RWPE1 (cell line): ENCODE data around the gene EPS8.

ENCODE experiments used
- CTCF ChIA-PET: fragments of 350-600 bp; sonication (Branson Sonifier 250); formaldehyde crosslinking; extraction: SDS; loops from one replicate; lab custom pipeline; 2021; lab: Yijun Ruan, JAX
- POLR2A ChIA-PET: fragments of 400-600 bp; formaldehyde crosslinking; extraction: SDS; loops from one replicate; lab custom pipeline; 2020; ENCODE audit warnings: antibody characterized with exemption; ENCODE audit not compliant: low non-redundant PET; lab: Yijun Ruan, JAX
- DNase-seq: peaks from one replicate; pipeline ENCODE4 v3.0.0; 2012; ENCODE audit warnings: low spot score
- H3K27ac ChIP-seq: fragments of 450-650 bp; 2 replicates; pipeline ENCODE4 v1.5.1; 2017
- TF ChIP-seq, protein P1 (sequence below): fragments of 450-650 bp; conservative IDR thresholded peaks from 2 replicates; pipeline ENCODE4 v1.5.1; 2017; ENCODE audit warnings: low read depth, mild to moderate bottlenecking

EPS8 gene

DNA sequence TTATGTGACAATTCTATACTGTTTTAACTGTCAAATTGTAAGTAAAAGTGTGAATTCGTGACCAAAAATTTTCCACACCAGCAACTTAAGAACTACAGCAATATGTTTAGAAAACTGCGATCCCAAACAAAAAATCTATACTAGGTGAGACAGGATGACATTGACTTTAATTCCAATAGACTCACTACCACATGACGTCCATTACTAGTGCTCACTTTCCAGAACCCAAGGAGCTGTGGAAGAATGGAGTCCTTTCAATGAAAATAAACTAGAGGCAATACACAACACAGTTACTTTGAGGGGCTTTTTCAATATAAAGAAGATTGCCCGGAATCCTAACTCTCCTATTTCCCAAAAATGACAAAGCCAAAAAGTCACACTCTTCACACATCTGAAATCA, 1.4 kb downstream of the EPS8 start:
- ChIA-PET POLR2A (no interaction called here), CTCF (interaction anchor here (1.6 kb wide), 1 partner anchor 15 kb away, joined by 4 read pairs; no protein-coding TSS in a partner anchor)
- no peak for DNase-seq
- no peak overlapping the region for H3K27ac ChIP-seq
- TF ChIP-seq, protein P1, sequence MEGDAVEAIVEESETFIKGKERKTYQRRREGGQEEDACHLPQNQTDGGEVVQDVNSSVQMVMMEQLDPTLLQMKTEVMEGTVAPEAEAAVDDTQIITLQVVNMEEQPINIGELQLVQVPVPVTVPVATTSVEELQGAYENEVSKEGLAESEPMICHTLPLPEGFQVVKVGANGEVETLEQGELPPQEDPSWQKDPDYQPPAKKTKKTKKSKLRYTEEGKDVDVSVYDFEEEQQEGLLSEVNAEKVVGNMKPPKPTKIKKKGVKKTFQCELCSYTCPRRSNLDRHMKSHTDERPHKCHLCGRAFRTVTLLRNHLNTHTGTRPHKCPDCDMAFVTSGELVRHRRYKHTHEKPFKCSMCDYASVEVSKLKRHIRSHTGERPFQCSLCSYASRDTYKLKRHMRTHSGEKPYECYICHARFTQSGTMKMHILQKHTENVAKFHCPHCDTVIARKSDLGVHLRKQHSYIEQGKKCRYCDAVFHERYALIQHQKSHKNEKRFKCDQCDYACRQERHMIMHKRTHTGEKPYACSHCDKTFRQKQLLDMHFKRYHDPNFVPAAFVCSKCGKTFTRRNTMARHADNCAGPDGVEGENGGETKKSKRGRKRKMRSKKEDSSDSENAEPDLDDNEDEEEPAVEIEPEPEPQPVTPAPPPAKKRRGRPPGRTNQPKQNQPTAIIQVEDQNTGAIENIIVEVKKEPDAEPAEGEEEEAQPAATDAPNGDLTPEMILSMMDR, result no peak

DNA sequence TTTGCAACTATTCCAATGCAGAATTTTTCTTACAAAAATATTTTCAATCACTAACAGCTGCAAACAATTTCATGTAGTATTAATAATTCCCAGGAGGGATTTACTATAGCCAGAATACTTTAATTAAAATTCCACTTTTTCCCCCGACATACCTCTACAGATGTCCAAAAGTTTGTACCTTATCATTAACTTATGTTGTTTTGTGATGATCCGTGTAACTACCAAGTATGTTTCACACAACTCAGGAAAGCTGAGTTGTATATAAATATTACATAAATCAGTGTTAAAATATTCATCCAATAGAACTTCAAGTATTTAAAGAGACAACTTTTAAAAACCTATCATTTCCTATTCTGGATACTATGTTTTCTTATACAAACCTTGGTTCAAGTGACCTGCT, 2.4 kb downstream of the EPS8 start:
- POLR2A ChIA-PET, result no interaction called here
- H3K27ac ChIP-seq, result no peak overlapping the region
- no peak for DNase-seq
- CTCF ChIA-PET, result interaction anchor here (1.1 kb wide), 1 partner anchor 46 kb away, joined by 3 read pairs; no protein-coding TSS in a partner anchor
- TF ChIP-seq, protein P1, result no peak

DNA sequence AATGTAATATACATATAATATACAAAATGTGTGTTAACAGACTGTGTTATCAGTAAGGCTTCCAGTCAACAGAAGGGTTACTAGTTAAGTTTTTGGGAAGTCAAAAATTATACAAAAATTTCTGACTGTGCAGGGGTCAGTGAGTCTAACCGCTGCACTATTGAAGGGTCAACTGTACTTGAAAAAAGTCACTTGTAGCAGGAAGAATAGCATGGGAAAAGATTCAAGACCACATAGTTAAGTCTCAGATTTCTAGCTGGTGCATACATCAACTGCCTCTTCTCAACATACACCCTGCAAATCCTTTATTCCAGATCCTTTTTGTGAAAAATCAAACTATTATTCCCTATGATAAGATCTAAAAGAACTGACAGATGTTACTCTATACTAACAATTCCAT, 5.9 kb downstream of the EPS8 start:
- H3K27ac ChIP-seq, result no peak overlapping the region
- POLR2A ChIA-PET, result no interaction called here
- TF ChIP-seq, protein P1, result no peak
- CTCF ChIA-PET, result no interaction called here
- DNase-seq, result no peak

DNA sequence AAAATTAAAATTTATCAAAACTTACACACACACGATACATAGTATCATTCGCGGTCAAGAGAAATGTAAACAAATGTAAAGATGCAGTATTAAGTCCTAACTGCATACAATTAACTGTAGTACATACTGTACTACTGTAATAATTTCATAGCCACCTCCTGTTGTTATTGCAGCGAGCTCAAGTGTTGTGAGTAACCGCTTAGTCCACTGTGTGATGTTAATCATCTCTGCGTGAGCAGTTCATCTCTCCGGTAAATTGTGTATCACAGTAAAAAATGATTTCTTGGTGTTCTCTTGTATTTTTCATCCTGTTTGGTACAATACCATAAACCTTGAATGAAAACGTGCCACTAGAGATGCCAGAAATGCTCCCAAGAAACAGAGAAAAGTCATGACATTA, 6.5 kb downstream of the EPS8 start:
- ChIA-PET POLR2A (no interaction called here), CTCF (no interaction called here)
- no peak for DNase-seq
- no peak overlapping the region for H3K27ac ChIP-seq
- TF ChIP-seq, protein P1, result no peak

DNA sequence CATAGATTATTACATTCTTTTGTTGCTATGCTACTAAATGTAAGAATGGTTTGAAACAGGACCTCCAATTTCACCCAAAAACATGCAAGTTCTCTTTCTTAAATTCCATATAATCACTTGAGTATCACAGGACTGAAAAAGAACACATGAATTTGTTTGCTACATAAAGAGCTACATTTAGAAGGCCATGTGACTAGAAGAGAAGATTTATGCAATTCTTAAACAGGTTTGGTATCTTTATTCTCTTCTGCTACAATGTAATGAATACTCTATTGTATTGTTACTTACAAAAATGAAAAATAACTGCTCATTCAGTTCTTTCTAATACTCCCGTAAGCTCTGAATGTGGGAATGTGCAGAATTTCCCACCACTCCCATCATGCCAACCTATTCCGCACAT, 9.3 kb downstream of the EPS8 start:
- H3K27ac ChIP-seq, result no peak overlapping the region
- no peak for DNase-seq
- CTCF ChIA-PET, result no interaction called here
- TF ChIP-seq, protein P1, result no peak
- POLR2A ChIA-PET, result no interaction called here

DNA sequence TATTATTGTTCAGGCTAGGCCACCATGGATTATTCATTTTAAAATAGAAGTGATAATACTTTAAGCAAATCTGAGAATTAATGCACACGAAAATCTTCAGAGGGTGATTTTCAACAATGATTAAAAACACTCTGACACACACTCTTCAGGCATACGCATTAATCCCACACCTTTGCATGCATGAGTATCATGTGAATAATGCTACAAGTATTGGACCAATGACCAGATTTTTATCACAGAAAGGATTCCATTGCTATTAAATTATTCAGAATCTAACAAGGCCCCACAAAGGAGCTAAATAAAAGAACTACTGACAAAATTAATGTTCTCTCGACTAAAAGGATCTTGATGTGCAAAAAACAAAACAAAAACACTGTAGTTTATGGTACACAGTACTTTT, 11.1 kb downstream of the EPS8 start:
- TF ChIP-seq, protein P1, result no peak
- DNase-seq, result no peak
- H3K27ac ChIP-seq, result no peak overlapping the region
- CTCF ChIA-PET, result no interaction called here
- POLR2A ChIA-PET, result no interaction called here
